Astrocyte (in vitro differentiated cells and primary cell): ENCODE results near the gene IGF1R. TPM values are rescaled to one million over a fixed set of nuclear protein-coding genes. Genes with fewer than 3 reads are reported as not detected.
A peak's percentile ranks its signal among the peaks of the same experiment; 100 is the strongest.

Experiments
- DNase-seq: peaks from one replicate; pipeline ENCODE4 v3.0.0-alpha.2; 2010; ENCODE audit warnings: low read depth
- FAIRE-seq: peaks from 2 replicates; lab custom pipeline; 2011; peaks lifted over from hg19 to GRCh38; lab: Jason Lieb, UNC
- H2AFZ ChIP-seq: 2 replicates; pipeline ENCODE4 v1.6.0; 2012; ENCODE audit warnings: low read depth, low read length, inconsistent platforms
- H3K27ac ChIP-seq: 2 replicates; pipeline ENCODE4 v1.5.1; 2011; ENCODE audit warnings: low read depth, low read length, inconsistent platforms
- H3K27me3 ChIP-seq: 2 replicates; pipeline ENCODE4 v1.6.0; 2011; ENCODE audit warnings: low read length, inconsistent platforms; ENCODE audit not compliant: insufficient read depth
- H3K36me3 ChIP-seq: 2 replicates; pipeline ENCODE4 v1.5.1; 2011; ENCODE audit warnings: low read length, inconsistent platforms; ENCODE audit not compliant: insufficient read depth
- H3K4me1 ChIP-seq: 2 replicates; pipeline ENCODE4 v1.5.1; 2011; ENCODE audit warnings: low read length, inconsistent platforms; ENCODE audit not compliant: insufficient read depth
- H3K4me2 ChIP-seq: 2 replicates; pipeline ENCODE4 v1.6.0; 2012; ENCODE audit warnings: low read length, inconsistent platforms
- H3K4me3 ChIP-seq: 2 replicates; pipeline ENCODE4 v1.5.1; 2011; ENCODE audit warnings: low read depth, mild to moderate bottlenecking, low read length, inconsistent platforms; ENCODE audit not compliant: insufficient read depth
- H3K79me2 ChIP-seq: 2 replicates; pipeline ENCODE4 v1.6.0; 2012; ENCODE audit warnings: mild to moderate bottlenecking, low read length, inconsistent platforms; ENCODE audit not compliant: insufficient read depth
- H3K9ac ChIP-seq: 2 replicates; pipeline ENCODE4 v1.6.0; 2012; ENCODE audit warnings: mild to moderate bottlenecking, low read length, inconsistent platforms
- H3K9me3 ChIP-seq: 2 replicates; pipeline ENCODE4 v1.5.1; 2012; ENCODE audit warnings: low read depth, mild to moderate bottlenecking, low read length, inconsistent platforms; ENCODE audit not compliant: insufficient read depth
- H4K20me1 ChIP-seq: 2 replicates; pipeline ENCODE4 v1.6.0; 2012; ENCODE audit warnings: low read length, inconsistent platforms; ENCODE audit not compliant: insufficient read depth
- H3K27ac Mint-ChIP-seq: one replicate; pipeline ENCODE4 v1.8.0; 2021; ENCODE audit warnings: mild to moderate bottlenecking, mixed read lengths; ENCODE audit not compliant: unreplicated experiment
- H3K27me3 Mint-ChIP-seq: one replicate; pipeline ENCODE4 v1.8.0; 2021; ENCODE audit warnings: low read depth, mixed read lengths; ENCODE audit not compliant: unreplicated experiment
- H3K36me3 Mint-ChIP-seq: one replicate; pipeline ENCODE4 v1.8.0; 2021; ENCODE audit warnings: low read depth, mixed read lengths; ENCODE audit not compliant: unreplicated experiment
- H3K4me1 Mint-ChIP-seq: one replicate; pipeline ENCODE4 v1.8.0; 2021; ENCODE audit warnings: low read depth, mixed read lengths; ENCODE audit not compliant: unreplicated experiment
- H3K4me3 Mint-ChIP-seq: one replicate; pipeline ENCODE4 v1.8.0; 2021; ENCODE audit warnings: mild to moderate bottlenecking, moderate library complexity, mixed read lengths; ENCODE audit not compliant: unreplicated experiment
- H3K9me3 Mint-ChIP-seq: one replicate; pipeline ENCODE4 v1.8.0; 2021; ENCODE audit warnings: mild to moderate bottlenecking, mixed read lengths; ENCODE audit not compliant: unreplicated experiment
- CTCF ChIP-seq: IDR thresholded peaks from 2 replicates; pipeline ENCODE4 v1.5.1; 2011; ENCODE audit warnings: low read depth, mild to moderate bottlenecking, inconsistent platforms, low read length, moderate library complexity; ENCODE audit not compliant: insufficient read depth
- EZH2 ChIP-seq: IDR thresholded peaks from 2 replicates; pipeline ENCODE4 v1.6.1; 2012; ENCODE audit warnings: mild to moderate bottlenecking, low read length, inconsistent platforms; ENCODE audit not compliant: insufficient read depth
- total RNA-seq: library from RNA; stranded (reverse); gene quantifications from 2 replicates; pipeline ENCODE4 v1.2.1, GENCODE V29; 2021

Gene IGF1R
- total RNA-seq, 1 donor from 2014 or later: 270 TPM

GRCh38 chr15:98689431-98689861 is 41.1 kb downstream of the IGF1R start:
- no peak overlapping the region for H3K4me3 ChIP-seq
- peaks cover 99% of the 10 kb centered on the region for H3K79me2 ChIP-seq
- DNase-seq (peak; percentile 43), FAIRE-seq (no peak)
- no peaks in the 10 kb centered on the region for H3K27me3 Mint-ChIP-seq
- H3K4me2 ChIP-seq: no peak overlapping the region
- H3K27ac Mint-ChIP-seq: peak overlapping the region; percentile 72
- H4K20me1 ChIP-seq: peaks cover 100% of the 10 kb centered on the region
- no peaks in the 10 kb centered on the region for H3K9me3 ChIP-seq
- H3K4me1 Mint-ChIP-seq: peaks cover 64% of the 10 kb centered on the region
- H3K27ac ChIP-seq: no peak overlapping the region
- peaks cover 11% of the 10 kb centered on the region for H3K4me1 ChIP-seq
- no peaks in the 10 kb centered on the region for H3K27me3 ChIP-seq
- no peaks in the 10 kb centered on the region for H3K36me3 ChIP-seq
- no peak for TF ChIP-seq EZH2
- no peak for TF ChIP-seq CTCF
- peaks cover 12% of the 10 kb centered on the region for H3K36me3 Mint-ChIP-seq
- H3K9me3 Mint-ChIP-seq: peaks cover 3% of the 10 kb centered on the region
- no peak overlapping the region for H3K4me3 Mint-ChIP-seq
- H2AFZ ChIP-seq: no peak overlapping the region
- no peak overlapping the region for H3K9ac ChIP-seq

GRCh38 chr15:98690272-98690950 is 42.1 kb downstream of the IGF1R start:
- H2AFZ ChIP-seq: no peak overlapping the region
- Mint-ChIP-seq H3K4me3 (no peak overlapping the region), H3K36me3 (peaks cover 10% of the 10 kb centered on the region), H3K9me3 (peaks cover 3% of the 10 kb centered on the region), H3K27me3 (no peaks in the 10 kb centered on the region), H3K4me1 (peaks cover 63% of the 10 kb centered on the region), H3K27ac (peak overlapping the region; percentile 34)
- peaks cover 99% of the 10 kb centered on the region for H3K79me2 ChIP-seq
- FAIRE-seq (no peak), DNase-seq (no peak)
- no peaks in the 10 kb centered on the region for H3K9me3 ChIP-seq
- no peak for TF ChIP-seq CTCF
- no peak for TF ChIP-seq EZH2
- no peak overlapping the region for H3K4me3 ChIP-seq
- H3K27ac ChIP-seq: no peak overlapping the region
- no peaks in the 10 kb centered on the region for H3K27me3 ChIP-seq
- no peaks in the 10 kb centered on the region for H3K36me3 ChIP-seq
- H4K20me1 ChIP-seq: peaks cover 100% of the 10 kb centered on the region
- no peak overlapping the region for H3K4me2 ChIP-seq
- peaks cover 11% of the 10 kb centered on the region for H3K4me1 ChIP-seq
- no peak overlapping the region for H3K9ac ChIP-seq

- no peak overlapping the region for H3K4me2 ChIP-seq
- peaks cover 100% of the 10 kb centered on the region for H4K20me1 ChIP-seq
- no peak for DNase-seq
- no peaks in the 10 kb centered on the region for H3K27me3 ChIP-seq
- no peak overlapping the region for H3K9ac ChIP-seq
- TF ChIP-seq EZH2 (no peak), CTCF (no peak)
- H3K36me3 ChIP-seq: no peaks in the 10 kb centered on the region
- Mint-ChIP-seq H3K27ac (no peak overlapping the region), H3K9me3 (peaks cover 3% of the 10 kb centered on the region), H3K36me3 (peaks cover 10% of the 10 kb centered on the region), H3K4me3 (no peak overlapping the region), H3K4me1 (peaks cover 58% of the 10 kb centered on the region), H3K27me3 (no peaks in the 10 kb centered on the region)
- no peak for FAIRE-seq
- no peak overlapping the region for H3K27ac ChIP-seq
- H3K9me3 ChIP-seq: no peaks in the 10 kb centered on the region
- peaks cover 99% of the 10 kb centered on the region for H3K79me2 ChIP-seq
- H3K4me1 ChIP-seq: peaks cover 11% of the 10 kb centered on the region
- no peak overlapping the region for H3K4me3 ChIP-seq
- H2AFZ ChIP-seq: no peak overlapping the region
Measured at GRCh38 chr15:98692213-98692612, 43.9 kb downstream of the IGF1R start.
